22Rv1 (cell line): ENCODE data around the gene PTGES.

Experiments
- H3K27ac ChIP-seq: fragments of 450-650 bp; 2 replicates; pipeline ENCODE4 v1.5.1; 2017
- CTCF ChIP-seq: fragments of 450-650 bp; IDR thresholded peaks from 2 replicates; pipeline ENCODE4 v1.5.1; 2017; ENCODE audit warnings: mild to moderate bottlenecking
- ZFX ChIP-seq: fragments of 450-650 bp; IDR thresholded peaks from 2 replicates; pipeline ENCODE4 v1.6.1; 2017; ENCODE audit warnings: antibody characterized with exemption, borderline replicate concordance

Gene PTGES

GRCh38 chr9:129712634-129713401, 40.0 kb downstream of the PTGES start:
- TF ChIP-seq ZFX = no peak
- TF ChIP-seq CTCF = no peak
- no peak overlapping the region for H3K27ac ChIP-seq

GRCh38 chr9:129710169-129710453, 42.7 kb downstream of the PTGES start:
- no peak for TF ChIP-seq CTCF
- no peak for TF ChIP-seq ZFX
- H3K27ac ChIP-seq = no peak overlapping the region

- TF ChIP-seq CTCF = no peak
- TF ChIP-seq ZFX = no peak
- H3K27ac ChIP-seq = no peak overlapping the region
Measured at GRCh38 chr9:129709438-129710168, 43.2 kb downstream of the PTGES start.

- H3K27ac ChIP-seq = no peak overlapping the region
- TF ChIP-seq CTCF (no peak), ZFX (no peak)
Measured at GRCh38 chr9:129708793-129709192, 44.0 kb downstream of the PTGES start.

- H3K27ac ChIP-seq = no peak overlapping the region
- TF ChIP-seq ZFX (no peak), CTCF (no peak)
Measured at GRCh38 chr9:129704807-129705206, 48.0 kb downstream of the PTGES start.

- no peak overlapping the region for H3K27ac ChIP-seq
- TF ChIP-seq ZFX (no peak), CTCF (no peak)
Measured at GRCh38 chr9:129703667-129704355, 49.0 kb downstream of the PTGES start.
